Stimulated activated CD4-positive, alpha-beta T cell treated with anti-CD3 and anti-CD28 coated beads, Interleukin-1b, Interleukin-23, amount 100 ng/mL, for 1 hour (primary cell): ENCODE measurements around the gene JADE1.

ENCODE experiments used
- DNase-seq, 2 donors: peaks; one replicate each; pipeline ENCODE4 v3.0.0-alpha.2; 2020; ENCODE audit warnings: low read depth in 2 of 2

JADE1 gene

GRCh38 chr4:128809477-128810330, at the start of gene JADE1:
TSS of gene JADE1 (plus strand) at chr4:128809700. CDS start at chr4:128831759, 22,059 bp downstream.
- DNase-seq: peak; percentile 78 to 86

GRCh38 chr4:128766781-128767180, 42.7 kb upstream of the JADE1 start:
- DNase-seq: no peak

- DNase-seq: no peak
Measured at GRCh38 chr4:128768373-128768996, 41.0 kb upstream of the JADE1 start.

- no peak for DNase-seq
Measured at GRCh38 chr4:128769011-128769410, 40.5 kb upstream of the JADE1 start.

GRCh38 chr4:128770807-128771206, 38.7 kb upstream of the JADE1 start:
- no peak for DNase-seq

GRCh38 chr4:128775477-128775876, 34.0 kb upstream of the JADE1 start:
- no peak for DNase-seq

- no peak for DNase-seq
Measured at GRCh38 chr4:128775916-128776315, 33.6 kb upstream of the JADE1 start.

GRCh38 chr4:128776794-128777216, 32.7 kb upstream of the JADE1 start:
- DNase-seq: no peak

GRCh38 chr4:128780688-128781087, 28.8 kb upstream of the JADE1 start:
- DNase-seq: no peak

- peak; percentile 11 to 24 for DNase-seq
Measured at GRCh38 chr4:128782076-128782715, 27.3 kb upstream of the JADE1 start.

- DNase-seq: no peak
Measured at GRCh38 chr4:128782875-128783614, 26.5 kb upstream of the JADE1 start.

- no peak for DNase-seq
Measured at GRCh38 chr4:128787509-128788311, 21.8 kb upstream of the JADE1 start.

- DNase-seq: no peak
Measured at GRCh38 chr4:128793859-128794672, 15.4 kb upstream of the JADE1 start.

GRCh38 chr4:128796934-128797333, 12.6 kb upstream of the JADE1 start:
- no peak for DNase-seq

GRCh38 chr4:128800284-128800683, 9.2 kb upstream of the JADE1 start:
- DNase-seq: no peak

GRCh38 chr4:128800701-128801284, 8.7 kb upstream of the JADE1 start:
- no peak for DNase-seq

GRCh38 chr4:128802680-128803628, 6.5 kb upstream of the JADE1 start:
- DNase-seq: no peak

GRCh38 chr4:128803783-128804182, 5.7 kb upstream of the JADE1 start:
- no peak for DNase-seq
